Stimulated activated CD8-positive, alpha-beta memory T cell treated with anti-CD3 and anti-CD28 coated beads, Interleukin-2, amount 100 ng/mL, for 1 hour (primary cell): ENCODE data around the gene ADCY5.

Experiments used
- DNase-seq, 2 donors: peaks; one replicate each; pipeline ENCODE4 v3.0.0-alpha.2; 2020; ENCODE audit warnings: low read depth in 2 of 2

ADCY5 gene

GRCh38 chr3:123286308-123287023 lies 162.4 kb downstream of the ADCY5 start:
- no peak for DNase-seq

GRCh38 chr3:123285931-123286307 lies 163.0 kb downstream of the ADCY5 start:
- DNase-seq, result no peak

- no peak for DNase-seq
Observed at GRCh38 chr3:123285479-123285878, 163.4 kb downstream of the ADCY5 start.

- no peak for DNase-seq
Observed at GRCh38 chr3:123285066-123285465, 163.8 kb downstream of the ADCY5 start.

- no peak for DNase-seq
Observed at GRCh38 chr3:123284399-123285010, 164.4 kb downstream of the ADCY5 start.

GRCh38 chr3:123283657-123284398 lies 165.1 kb downstream of the ADCY5 start:
- no peak for DNase-seq

GRCh38 chr3:123283074-123283473 lies 165.8 kb downstream of the ADCY5 start:
- DNase-seq, result no peak

GRCh38 chr3:123282461-123282860 lies 166.4 kb downstream of the ADCY5 start:
- no peak for DNase-seq

GRCh38 chr3:123281929-123282328 lies 167.0 kb downstream of the ADCY5 start:
- DNase-seq, result no peak

- no peak for DNase-seq
Observed at GRCh38 chr3:123281406-123281805, 167.5 kb downstream of the ADCY5 start.

- no peak for DNase-seq
Observed at GRCh38 chr3:123279121-123279520, 169.8 kb downstream of the ADCY5 start.

- no peak for DNase-seq
Observed at GRCh38 chr3:123278446-123278845, 170.4 kb downstream of the ADCY5 start.

GRCh38 chr3:123277106-123277505 lies 171.8 kb downstream of the ADCY5 start:
- no peak for DNase-seq

- DNase-seq, result no peak
Observed at GRCh38 chr3:123276346-123277006, 172.4 kb downstream of the ADCY5 start.

GRCh38 chr3:123275691-123276090 lies 173.2 kb downstream of the ADCY5 start:
- DNase-seq, result no peak

GRCh38 chr3:123272547-123272946 lies 176.3 kb downstream of the ADCY5 start:
- no peak for DNase-seq

GRCh38 chr3:123271466-123272159 lies 177.3 kb downstream of the ADCY5 start:
- DNase-seq, result no peak

GRCh38 chr3:123270818-123271217 lies 178.1 kb downstream of the ADCY5 start:
- no peak for DNase-seq

- DNase-seq, result no peak
Observed at GRCh38 chr3:123267821-123268220, 181.1 kb downstream of the ADCY5 start.

- no peak for DNase-seq
Observed at GRCh38 chr3:123263941-123264340, 184.9 kb downstream of the ADCY5 start.

- no peak for DNase-seq
Observed at GRCh38 chr3:123262868-123263267, 186.0 kb downstream of the ADCY5 start.

GRCh38 chr3:123262226-123262625 lies 186.7 kb downstream of the ADCY5 start:
- DNase-seq, result no peak
